DND-41 (cell line): ENCODE results near the gene SPAG7.

Experiments
- ATAC-seq: fragments of 200-7000 bp; cut with Tn5 transposase; 3 replicates; pipeline ENCODE4 v1.9.1; 2021; ENCODE audit warnings: low read depth; ENCODE audit not compliant: insufficient read depth
- DNase-seq: peaks from one replicate; pipeline ENCODE4 v3.0.0-alpha.2; 2020
- H2AFZ ChIP-seq: 2 replicates; pipeline ENCODE4 v1.6.0; 2012; ENCODE audit warnings: low read depth, low read length
- H3K27ac ChIP-seq: 2 replicates; pipeline ENCODE4 v1.5.1; 2012; ENCODE audit warnings: low read length, inconsistent platforms
- H3K27me3 ChIP-seq: fragments of 200-600 bp; sonication (generic); 2 replicates; pipeline ENCODE4 v1.6.0; 2012; ENCODE audit warnings: low read length, mild to moderate bottlenecking, inconsistent platforms; ENCODE audit not compliant: insufficient read depth, poor library complexity
- H3K36me3 ChIP-seq: 2 replicates; pipeline ENCODE4 v1.5.1; 2012; ENCODE audit warnings: low read length, inconsistent platforms; ENCODE audit not compliant: insufficient read depth
- H3K4me1 ChIP-seq: 2 replicates; pipeline ENCODE4 v1.5.1; 2012; ENCODE audit warnings: mild to moderate bottlenecking, low read length; ENCODE audit not compliant: insufficient read depth
- H3K4me2 ChIP-seq: 2 replicates; pipeline ENCODE4 v1.6.0; 2012; ENCODE audit warnings: mild to moderate bottlenecking, moderate library complexity, low read length, inconsistent platforms; ENCODE audit not compliant: insufficient read depth
- H3K4me3 ChIP-seq, 2 experiments: fragments of 200-600 bp in 1 of 2; shearing (Covaris generic) in 1 of 2; 2 replicates each; pipeline ENCODE4 v1.5.1; 2012 to 2016; ENCODE audit warnings: inconsistent platforms in 2 of 2, low read length in 2 of 2, mild to moderate bottlenecking in 2 of 2, low read depth in 1 of 2, moderate library complexity in 1 of 2
- H3K79me2 ChIP-seq: 2 replicates; pipeline ENCODE4 v1.6.0; 2012; ENCODE audit warnings: low read length, inconsistent platforms; ENCODE audit not compliant: insufficient read depth
- H3K9ac ChIP-seq: 2 replicates; pipeline ENCODE4 v1.6.0; 2012; ENCODE audit warnings: low read depth, mild to moderate bottlenecking, inconsistent platforms, low read length, moderate library complexity
- H3K9me3 ChIP-seq: 2 replicates; pipeline ENCODE4 v1.5.1; 2012; ENCODE audit warnings: low read length, moderate library complexity, mild to moderate bottlenecking, inconsistent platforms; ENCODE audit not compliant: insufficient read depth, severe bottlenecking
- H4K20me1 ChIP-seq: 2 replicates; pipeline ENCODE4 v1.6.0; 2012; ENCODE audit warnings: low read length; ENCODE audit not compliant: insufficient read depth
- EZH2 ChIP-seq: IDR thresholded peaks from 3 replicates; pipeline ENCODE4 v1.6.1; 2012; ENCODE audit warnings: borderline replicate concordance, low read depth, mild to moderate bottlenecking, moderate library complexity, low read length, inconsistent platforms; ENCODE audit not compliant: severe bottlenecking
- TF ChIP-seq, protein P1 (sequence below): IDR thresholded peaks from 2 replicates; pipeline ENCODE4 v1.5.1; 2012; ENCODE audit warnings: borderline replicate concordance, low read length, moderate library complexity, mild to moderate bottlenecking; ENCODE audit not compliant: poor library complexity, severe bottlenecking; ENCODE audit errors: extremely low read depth

The SPAG7 gene

DNA sequence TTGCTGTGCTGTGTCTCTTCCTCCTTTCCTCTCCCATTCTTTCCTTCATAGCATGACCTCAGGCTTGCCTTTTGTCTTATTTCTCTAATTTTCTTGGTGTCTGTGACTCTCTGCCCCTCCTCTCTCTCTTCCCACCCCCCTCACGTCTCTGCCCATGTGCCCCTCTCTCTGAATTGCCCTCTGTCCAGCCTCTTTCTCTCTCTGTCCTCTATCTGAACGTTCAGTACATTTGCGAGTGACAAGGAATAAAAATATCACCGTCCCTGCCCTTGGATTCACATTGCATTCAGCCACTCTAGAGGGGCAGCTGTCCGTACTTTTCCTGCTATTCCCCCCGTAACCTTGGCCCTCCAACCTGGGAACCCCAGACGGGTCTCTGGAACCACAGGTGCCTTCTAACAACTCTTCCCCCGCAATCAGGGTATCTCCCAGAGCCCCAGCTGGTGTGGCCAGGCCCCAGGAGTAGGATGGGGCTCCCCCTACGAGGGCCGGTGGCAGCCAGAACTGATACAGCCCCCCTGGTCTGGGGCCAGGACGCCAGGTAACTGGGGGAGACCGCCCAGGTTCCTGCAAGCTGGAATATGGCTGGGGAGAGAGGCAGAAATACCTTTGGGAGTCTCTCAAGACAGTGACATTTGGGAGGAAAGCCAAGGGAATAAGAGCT, 31.9 kb upstream of the SPAG7 start:
- H3K27me3 ChIP-seq, result no peaks in the 10 kb centered on the region
- TF ChIP-seq EZH2, result no peak
- TF ChIP-seq, protein P1, sequence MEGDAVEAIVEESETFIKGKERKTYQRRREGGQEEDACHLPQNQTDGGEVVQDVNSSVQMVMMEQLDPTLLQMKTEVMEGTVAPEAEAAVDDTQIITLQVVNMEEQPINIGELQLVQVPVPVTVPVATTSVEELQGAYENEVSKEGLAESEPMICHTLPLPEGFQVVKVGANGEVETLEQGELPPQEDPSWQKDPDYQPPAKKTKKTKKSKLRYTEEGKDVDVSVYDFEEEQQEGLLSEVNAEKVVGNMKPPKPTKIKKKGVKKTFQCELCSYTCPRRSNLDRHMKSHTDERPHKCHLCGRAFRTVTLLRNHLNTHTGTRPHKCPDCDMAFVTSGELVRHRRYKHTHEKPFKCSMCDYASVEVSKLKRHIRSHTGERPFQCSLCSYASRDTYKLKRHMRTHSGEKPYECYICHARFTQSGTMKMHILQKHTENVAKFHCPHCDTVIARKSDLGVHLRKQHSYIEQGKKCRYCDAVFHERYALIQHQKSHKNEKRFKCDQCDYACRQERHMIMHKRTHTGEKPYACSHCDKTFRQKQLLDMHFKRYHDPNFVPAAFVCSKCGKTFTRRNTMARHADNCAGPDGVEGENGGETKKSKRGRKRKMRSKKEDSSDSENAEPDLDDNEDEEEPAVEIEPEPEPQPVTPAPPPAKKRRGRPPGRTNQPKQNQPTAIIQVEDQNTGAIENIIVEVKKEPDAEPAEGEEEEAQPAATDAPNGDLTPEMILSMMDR, result no peak
- peaks cover 37% of the 10 kb centered on the region for H3K36me3 ChIP-seq
- no peak overlapping the region for H3K4me3 ChIP-seq
- DNase-seq, result no peak
- no peaks in the 10 kb centered on the region for H4K20me1 ChIP-seq
- H3K4me2 ChIP-seq, result peak overlapping the region; percentile 93
- no peaks in the 10 kb centered on the region for H3K9me3 ChIP-seq
- H3K4me1 ChIP-seq, result peaks cover 29% of the 10 kb centered on the region
- peaks cover 9% of the 10 kb centered on the region; the same call in 1 of the 2 replicates for H3K79me2 ChIP-seq
- ATAC-seq, result no peak
- H2AFZ ChIP-seq, result no peak overlapping the region
- H3K9ac ChIP-seq, result peak overlapping the region; percentile 84; the same call in 1 of the 2 replicates
- H3K27ac ChIP-seq, result no peak overlapping the region

DNA sequence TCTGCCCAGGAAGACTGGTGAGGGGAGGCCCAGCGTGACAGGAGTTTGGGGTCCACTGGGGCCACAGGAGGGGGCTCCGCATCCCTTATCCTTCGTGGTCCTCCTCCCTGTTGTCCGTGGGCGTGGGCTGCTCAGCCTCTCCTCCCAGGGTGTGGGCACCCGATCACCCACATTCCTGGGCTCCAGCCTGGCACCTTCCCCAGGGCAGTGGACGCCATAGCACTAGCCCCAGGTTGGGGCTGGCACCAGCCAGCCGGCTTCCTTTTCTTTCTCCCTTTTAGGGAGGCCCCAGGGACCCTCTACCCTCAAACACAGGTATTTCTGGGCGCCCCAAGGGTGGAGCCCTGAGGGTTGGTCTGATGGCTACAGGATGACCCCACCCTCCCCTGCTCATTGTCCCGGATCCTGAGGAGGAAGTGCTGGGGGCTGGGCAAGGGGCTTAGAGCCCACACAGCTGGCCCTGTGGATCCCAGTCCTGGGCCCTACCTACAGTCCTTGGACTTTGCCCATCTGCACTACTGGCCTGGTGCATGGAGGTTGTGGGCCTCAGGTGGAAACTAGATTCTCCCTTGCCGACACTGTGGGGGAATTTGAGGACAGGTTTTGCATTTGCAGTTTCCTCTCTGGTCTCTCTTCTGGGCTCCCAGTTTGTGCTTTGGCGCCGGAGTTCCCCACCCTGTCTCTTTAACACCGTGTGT, 31.3 kb upstream of the SPAG7 start:
- no peak overlapping the region for H2AFZ ChIP-seq
- H3K79me2 ChIP-seq, result peaks cover 9% of the 10 kb centered on the region; the same call in 1 of the 2 replicates
- no peaks in the 10 kb centered on the region for H4K20me1 ChIP-seq
- no peaks in the 10 kb centered on the region for H3K27me3 ChIP-seq
- peak overlapping the region; percentile 78 to 86; a peak in 3 of 4 replicates for H3K4me3 ChIP-seq
- DNase-seq (no peak), ATAC-seq (no peak)
- H3K9ac ChIP-seq, result peak overlapping the region; percentile 84
- TF ChIP-seq EZH2, result no peak
- TF ChIP-seq, protein P1, result no peak
- H3K4me1 ChIP-seq, result peaks cover 29% of the 10 kb centered on the region
- H3K36me3 ChIP-seq, result peaks cover 30% of the 10 kb centered on the region
- H3K27ac ChIP-seq, result no peak overlapping the region; the same call in 1 of the 2 replicates
- H3K4me2 ChIP-seq, result peak overlapping the region; percentile 93
- H3K9me3 ChIP-seq, result no peaks in the 10 kb centered on the region

DNA sequence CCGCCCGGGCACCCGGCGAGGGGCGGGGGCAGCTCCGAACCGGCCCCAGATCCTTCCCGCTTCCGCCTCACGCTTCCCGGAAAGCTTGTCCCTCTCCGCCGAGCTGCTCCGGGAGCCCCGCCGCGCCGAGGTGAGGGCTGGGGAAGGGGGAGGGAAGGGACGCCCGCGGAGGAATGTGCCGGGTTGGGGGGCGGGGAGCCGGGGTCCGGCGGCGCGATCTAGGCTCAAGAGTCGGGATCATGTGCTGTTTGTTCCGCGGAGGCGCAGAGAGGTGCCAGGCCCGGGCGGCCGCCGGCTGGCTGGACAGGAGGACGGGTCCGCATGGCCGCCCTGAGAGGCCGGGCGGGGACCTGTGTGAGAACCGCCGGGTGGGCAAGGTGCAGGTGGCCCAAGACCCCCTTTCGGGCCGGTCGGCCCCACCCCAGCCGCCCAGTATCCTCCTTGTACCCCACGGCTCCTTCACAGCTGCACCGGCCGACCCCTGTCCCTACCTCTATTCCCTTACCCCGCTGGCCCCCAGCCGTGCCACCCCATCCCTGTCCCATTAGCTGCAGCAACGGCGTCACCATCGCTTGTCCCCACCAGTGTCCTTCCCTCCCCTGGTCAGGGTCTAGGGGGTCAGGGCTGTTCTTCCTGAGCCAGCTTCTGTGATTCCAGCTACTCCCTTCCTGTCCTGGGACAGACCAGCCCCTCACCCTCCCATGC, 30.6 kb upstream of the SPAG7 start:
- Histone ChIP-seq H3K9me3 (no peaks in the 10 kb centered on the region), H3K36me3 (peaks cover 23% of the 10 kb centered on the region), H3K4me2 (peak overlapping the region; percentile 93), H3K27ac (peak overlapping the region; percentile 60), H4K20me1 (no peaks in the 10 kb centered on the region), H3K4me3 (peak overlapping the region; percentile 78 to 86), H3K79me2 (peaks cover 9% of the 10 kb centered on the region; the same call in 1 of the 2 replicates), H3K27me3 (no peaks in the 10 kb centered on the region), H3K9ac (peak overlapping the region; percentile 84), H3K4me1 (peaks cover 29% of the 10 kb centered on the region), H2AFZ (peak overlapping the region; percentile 74)
- TF ChIP-seq EZH2, result no peak
- TF ChIP-seq, protein P1, result no peak
- ATAC-seq, result peak; percentile 13; the same call in 1 of the 3 replicates
- no peak for DNase-seq
